ENCODE data around the gene RNU6-9. TPM values are rescaled to one million over a fixed set of nuclear protein-coding genes. Genes with fewer than 3 reads are reported as not detected.

Gene RNU6-9
- total and polyA plus RNA-seq, 2 of the 13 experiments (the other 11 are each of a cell fraction or from before 2014, with no cell fraction given): under 0.01 TPM; not detected in 1

DNA sequence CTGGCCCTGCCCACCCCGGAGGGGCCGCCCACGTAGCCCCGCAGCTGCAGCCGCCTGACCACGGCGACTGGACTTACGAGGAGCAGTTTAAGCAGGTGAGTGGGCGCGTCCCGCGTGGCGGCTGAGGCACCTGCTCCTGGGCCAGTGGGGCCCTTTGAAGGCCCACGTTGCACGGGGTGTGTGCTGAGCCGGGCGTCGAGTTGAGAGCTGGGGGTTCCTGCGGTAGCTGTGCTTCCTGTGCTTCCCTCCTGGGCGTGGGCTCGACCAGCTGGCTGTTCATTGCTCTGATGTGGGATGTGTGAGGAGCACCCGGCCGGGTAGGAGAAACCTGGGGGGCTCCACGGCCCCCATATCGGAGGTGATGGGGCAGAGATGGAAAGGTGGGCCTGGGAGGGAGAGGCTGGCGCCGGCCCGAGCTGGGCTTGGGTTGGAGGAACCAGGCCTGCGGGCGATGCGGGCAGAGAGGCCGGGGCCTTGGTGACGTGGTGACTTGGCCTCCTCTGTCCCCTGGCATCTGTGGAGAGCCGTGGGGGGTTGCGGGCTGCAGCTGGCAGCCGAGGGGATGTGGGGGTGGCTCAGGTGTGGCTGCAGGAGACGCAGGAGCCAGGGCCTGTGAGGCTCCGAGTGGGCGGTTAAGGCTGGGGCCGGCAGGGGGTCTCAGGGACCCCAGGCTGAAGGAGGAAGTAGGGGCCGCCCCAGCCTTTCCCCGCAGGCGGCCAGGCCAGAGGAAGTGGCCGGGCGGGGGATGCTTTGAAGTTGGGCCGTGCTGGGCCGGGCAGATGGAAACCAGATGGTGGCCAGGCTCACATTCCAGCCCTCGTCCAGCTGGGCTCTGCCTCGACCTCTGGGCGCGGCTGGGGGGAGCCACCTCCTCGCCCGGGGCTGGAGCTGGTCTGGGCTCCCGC, 39.6 kb downstream of the RNU6-9 start (continued):
- TF ChIP-seq, protein P1, sequence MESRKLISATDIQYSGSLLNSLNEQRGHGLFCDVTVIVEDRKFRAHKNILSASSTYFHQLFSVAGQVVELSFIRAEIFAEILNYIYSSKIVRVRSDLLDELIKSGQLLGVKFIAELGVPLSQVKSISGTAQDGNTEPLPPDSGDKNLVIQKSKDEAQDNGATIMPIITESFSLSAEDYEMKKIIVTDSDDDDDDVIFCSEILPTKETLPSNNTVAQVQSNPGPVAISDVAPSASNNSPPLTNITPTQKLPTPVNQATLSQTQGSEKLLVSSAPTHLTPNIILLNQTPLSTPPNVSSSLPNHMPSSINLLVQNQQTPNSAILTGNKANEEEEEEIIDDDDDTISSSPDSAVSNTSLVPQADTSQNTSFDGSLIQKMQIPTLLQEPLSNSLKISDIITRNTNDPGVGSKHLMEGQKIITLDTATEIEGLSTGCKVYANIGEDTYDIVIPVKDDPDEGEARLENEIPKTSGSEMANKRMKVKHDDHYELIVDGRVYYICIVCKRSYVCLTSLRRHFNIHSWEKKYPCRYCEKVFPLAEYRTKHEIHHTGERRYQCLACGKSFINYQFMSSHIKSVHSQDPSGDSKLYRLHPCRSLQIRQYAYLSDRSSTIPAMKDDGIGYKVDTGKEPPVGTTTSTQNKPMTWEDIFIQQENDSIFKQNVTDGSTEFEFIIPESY (CRISPR knock-in tag; IDR thresholded peaks at IDR 0.05): peak; percentile 87
- TF ChIP-seq SPEN (CRISPR knock-in tag; IDR thresholded peaks at IDR 0.05; ENCODE audit: low read depth) (peak; percentile 29; the same call in 1 of the 2 replicates), ZNF543 (CRISPR knock-in tag; IDR thresholded peaks at IDR 0.05) (0 out of 2 replicates have a peak, but pooled peaks have one; percentile 14), MYC (CRISPR knock-in tag; IDR thresholded peaks at IDR 0.05; ENCODE audit: borderline replicate concordance) (peak; percentile 27; the same call in 1 of the 2 replicates), TP53 (CRISPR knock-in tag; conservative IDR thresholded peaks at IDR 0.05) (peak; percentile 96; the same call in 1 of the 2 replicates), ZNF446 (CRISPR knock-in tag; IDR thresholded peaks at IDR 0.05) (no peak), ZNF33B (CRISPR knock-in tag; IDR thresholded peaks at IDR 0.05) (no peak), ZNF253 (CRISPR knock-in tag; IDR thresholded peaks at IDR 0.05; ENCODE audit: borderline replicate concordance) (no peak), AGO2 (optimal IDR thresholded peaks at IDR 0.05; ENCODE audit: low read depth, low read length) (peak; percentile 97), NFE2L1 (CRISPR knock-in tag; IDR thresholded peaks at IDR 0.05; ENCODE audit: borderline replicate concordance) (no peak), CBX5 (CRISPR knock-in tag; IDR thresholded peaks at IDR 0.05; ENCODE audit: borderline replicate concordance) (peak; percentile 21; the same call in 1 of the 2 replicates)

All from HepG2 (cell line).